Adipose tissue (tissue), 3 donors: ENCODE data around the gene SLC25A38. TPM values are rescaled to one million over a fixed set of nuclear protein-coding genes. Genes with fewer than 3 reads are reported as not detected.

Experiments used
- polyA plus RNA-seq, 3 donors: library from polyadenylated mRNA; stranded (reverse); fragments of 200-250 nt; gene quantifications; one replicate each; pipeline ENCODE4 v1.2.3, GENCODE V29; 2013
- donor health status: healthy with polysubstance abuse.
- donor health status: Bipolar disorder and iron deficiency.
- donor health status: healthy.

Gene SLC25A38
- polyA plus RNA-seq, 3 donors = 19.3 to 41.8 (median 22.7) TPM

Other genes starting within 250 kb of the SLC25A38 start
- gene CSRNP1, start 229.8 kb upstream of the SLC25A38 start, polyA plus RNA-seq = 100 to 1,000 TPM in 1 of 3 donors, 10 to 100 TPM in 2; 23.7 to 178 (median 93.9) TPM
- gene XIRP1, start 190.8 kb upstream of the SLC25A38 start, polyA plus RNA-seq = under 1 TPM; 0.37 to 0.67 (median 0.51) TPM
- gene CX3CR1, start 103.3 kb upstream of the SLC25A38 start, polyA plus RNA-seq = under 1 TPM; 0.24 to 0.45 (median 0.34) TPM
- gene CCR8, start 53.7 kb upstream of the SLC25A38 start, polyA plus RNA-seq = not detected
- gene RPSA, start 23.4 kb downstream of the SLC25A38 start, polyA plus RNA-seq = 1,000 to 10,000 TPM; 1,362 to 1,817 (median 1,440) TPM
- under 1 TPM in 2 of 3 donors, not detected in 1; 0.07 to 0.22 TPM for gene MOBP, start 84.3 kb downstream of the SLC25A38 start, polyA plus RNA-seq